HG02870 (cell line): ENCODE data around the gene INSYN2B.
"Not testable (repeated sequence)": the region's sequence is repeated elsewhere in the genome, so short reads cannot be mapped to it uniquely, and the experiment has no call there.

Experiments used
- ATAC-seq: cut with Tn5 transposase; IDR thresholded peaks from one replicate; pipeline ENCODE4 v1.9.1; 2021; ENCODE audit warnings: mild to moderate bottlenecking, moderate library complexity; ENCODE audit not compliant: unreplicated experiment

Gene INSYN2B

DNA sequence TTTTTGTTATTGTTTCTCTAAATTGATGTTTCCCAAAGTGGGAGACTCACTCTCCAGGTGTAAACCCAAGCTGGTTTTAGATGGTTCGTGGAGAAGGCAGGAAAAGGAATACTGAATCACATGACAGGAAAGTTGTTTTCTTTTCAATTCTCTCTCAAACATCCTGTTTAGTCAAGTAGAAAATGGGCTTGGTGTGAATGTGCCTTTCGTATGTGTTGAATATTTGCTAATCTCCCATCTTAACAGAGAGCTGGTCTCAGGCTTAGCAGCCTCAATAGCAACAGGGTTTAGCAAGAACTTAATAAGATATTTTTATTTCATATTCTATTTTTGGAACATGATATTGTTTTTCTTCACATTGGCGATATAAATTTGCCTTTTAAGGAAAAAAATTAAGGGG lies 119.7 kb downstream of the INSYN2B start:
- peak; percentile 62 for ATAC-seq

DNA sequence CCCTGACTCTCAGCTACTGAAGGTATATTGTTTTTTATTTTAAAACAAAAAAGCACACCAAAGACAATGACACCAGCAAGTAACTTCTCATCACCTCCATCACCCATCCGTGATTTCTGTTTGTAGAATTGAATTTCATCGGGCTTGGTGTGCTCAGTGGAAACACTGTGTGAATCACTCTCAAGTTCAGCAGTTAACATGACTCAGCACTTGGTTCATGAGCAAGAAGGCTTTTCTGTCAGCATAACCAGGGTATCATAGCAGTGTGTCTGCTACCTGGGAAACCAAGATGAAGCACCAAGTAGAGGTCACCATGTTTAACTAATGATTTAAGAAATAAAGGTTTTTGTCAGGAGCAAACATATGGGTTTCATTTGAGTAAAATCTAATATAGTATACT lies 123.7 kb downstream of the INSYN2B start:
- no peak for ATAC-seq

DNA sequence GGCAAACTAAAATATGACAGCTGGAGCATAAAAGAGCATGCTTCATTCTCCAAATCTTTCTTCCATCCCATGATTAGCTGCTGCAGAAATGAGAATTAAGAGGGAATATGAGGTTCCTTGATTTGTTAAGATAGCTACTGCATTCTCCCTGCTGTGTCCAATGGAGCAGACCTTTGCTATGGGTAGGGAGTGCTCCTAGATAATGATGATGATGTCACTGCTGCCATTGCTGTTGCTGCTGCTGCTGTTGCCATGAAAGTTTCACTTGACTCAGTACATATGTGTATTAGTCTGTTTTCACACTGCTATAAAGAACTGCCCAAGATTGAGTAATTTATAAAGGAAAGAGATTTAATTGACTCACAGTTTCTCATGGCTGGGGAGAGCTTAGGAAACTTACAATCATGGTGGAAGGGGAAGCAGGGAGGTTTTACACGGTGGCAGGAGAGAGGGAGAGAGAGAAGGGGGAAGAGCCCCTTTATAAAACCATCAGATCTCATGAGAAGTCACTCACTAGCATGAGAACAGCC lies 128.9 kb downstream of the INSYN2B start:
- no peak for ATAC-seq

DNA sequence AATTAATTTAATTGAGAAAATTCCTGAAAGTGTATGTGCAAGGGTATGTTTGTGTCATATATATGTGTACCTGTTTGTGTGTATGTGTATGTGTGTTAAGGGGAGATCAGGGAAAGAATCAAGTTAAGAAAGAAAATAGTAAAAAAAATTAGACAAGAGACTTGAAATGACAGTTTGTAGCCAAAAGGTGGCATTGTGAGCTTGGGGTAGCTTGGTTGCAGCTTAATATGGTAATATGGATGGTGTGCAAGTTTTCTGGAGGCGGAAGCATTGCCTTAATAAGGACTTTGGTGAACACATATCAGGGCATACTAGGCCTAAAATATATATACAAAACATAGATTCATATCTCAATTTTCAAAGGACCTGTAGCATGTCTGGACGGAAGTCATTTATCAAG lies 129.9 kb downstream of the INSYN2B start:
- ATAC-seq = no peak

DNA sequence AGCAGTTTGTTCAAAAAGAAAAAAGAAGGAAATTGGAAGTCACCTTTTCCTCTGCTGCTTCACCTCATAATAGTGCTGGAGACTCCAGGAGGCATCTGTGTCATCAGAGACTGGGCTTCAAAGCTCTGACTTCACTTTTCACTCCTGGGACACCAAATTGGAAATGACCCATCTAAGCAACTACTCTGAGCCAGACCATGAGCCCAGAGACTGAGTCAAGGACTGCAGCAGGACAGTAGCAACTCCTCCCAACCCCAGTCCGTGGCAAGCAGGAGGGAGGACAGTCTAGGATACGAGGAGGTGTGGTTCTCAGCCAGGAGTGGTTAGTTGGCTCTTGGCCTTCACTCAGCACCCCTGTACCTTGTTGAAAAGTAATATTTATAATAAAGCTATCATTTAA lies 131.5 kb downstream of the INSYN2B start:
- ATAC-seq = no peak

DNA sequence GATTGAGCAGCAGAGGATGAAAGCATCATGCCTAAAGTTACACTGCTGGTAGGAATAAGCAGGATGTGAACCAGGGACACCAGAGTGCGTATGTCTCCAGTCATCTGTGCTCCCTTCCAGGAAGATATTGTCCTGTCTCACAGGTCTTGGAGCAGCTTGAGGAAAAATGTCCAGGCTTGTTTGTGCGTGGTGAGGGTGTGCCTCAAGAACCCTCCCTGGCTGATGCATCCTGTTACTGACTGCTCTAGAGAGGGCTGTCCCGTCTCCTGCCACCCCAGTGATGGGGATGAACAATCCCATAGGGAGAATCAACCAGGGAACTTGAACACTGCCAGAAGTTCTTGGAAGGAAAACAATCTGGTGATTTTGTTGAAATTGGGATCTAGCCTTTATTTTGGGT lies 132.0 kb downstream of the INSYN2B start:
- ATAC-seq = no peak

DNA sequence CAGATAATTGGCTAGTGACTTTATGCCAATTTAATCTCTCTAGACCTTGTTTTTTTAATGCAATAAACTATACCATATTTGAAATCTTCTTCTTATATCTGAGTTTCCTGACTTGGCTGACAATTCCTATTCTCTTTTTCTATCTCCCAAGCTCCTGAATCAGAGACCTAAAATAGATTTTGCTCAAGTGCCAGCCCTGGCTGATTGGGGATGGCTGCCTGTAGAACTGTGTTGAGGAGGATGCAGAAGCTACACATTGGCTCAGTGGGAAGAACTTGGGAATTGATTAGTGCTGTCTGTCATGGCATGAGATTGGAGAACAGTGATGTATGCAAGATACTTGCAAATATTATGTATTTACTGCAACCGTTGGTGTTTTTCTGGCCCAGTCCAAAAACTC lies 132.8 kb downstream of the INSYN2B start:
- no peak for ATAC-seq

DNA sequence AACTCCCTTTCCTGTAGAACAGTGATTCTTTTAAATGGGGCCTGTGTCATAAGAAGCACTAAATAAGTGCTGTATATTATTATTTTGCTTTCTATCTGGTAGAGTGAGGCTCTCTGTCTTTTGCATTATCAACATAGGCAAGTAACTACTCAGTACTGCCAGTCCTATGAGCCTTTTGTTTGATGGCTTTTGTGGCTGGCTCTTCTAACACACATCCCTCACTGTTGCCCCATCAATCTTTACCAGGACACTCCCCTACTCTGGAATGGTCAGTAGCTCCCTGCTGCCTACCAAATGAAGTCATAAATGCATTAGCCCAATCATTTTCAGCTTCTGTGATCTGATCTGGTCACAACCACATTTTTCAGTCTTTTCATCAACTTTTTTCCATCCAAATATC lies 137.6 kb downstream of the INSYN2B start:
- ATAC-seq = no peak

DNA sequence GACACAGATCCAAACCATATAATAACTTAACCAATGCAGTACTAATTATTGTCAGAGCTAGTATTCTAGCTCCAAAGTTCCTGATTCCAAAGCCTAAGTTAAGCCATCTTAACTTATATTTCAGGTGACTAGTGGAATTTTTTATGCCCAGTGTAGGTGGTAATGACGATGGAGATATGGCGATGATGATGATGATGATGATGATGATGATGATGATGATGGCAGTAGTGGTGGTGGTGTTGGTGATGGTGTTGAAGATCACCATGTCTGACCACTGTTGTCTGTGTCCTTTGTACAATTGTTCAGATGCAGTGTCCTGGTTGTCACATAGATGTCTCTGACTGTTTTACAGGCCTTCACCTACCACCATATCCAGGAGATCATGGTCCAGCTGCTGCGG lies 139.9 kb downstream of the INSYN2B start:
- no peak for ATAC-seq

DNA sequence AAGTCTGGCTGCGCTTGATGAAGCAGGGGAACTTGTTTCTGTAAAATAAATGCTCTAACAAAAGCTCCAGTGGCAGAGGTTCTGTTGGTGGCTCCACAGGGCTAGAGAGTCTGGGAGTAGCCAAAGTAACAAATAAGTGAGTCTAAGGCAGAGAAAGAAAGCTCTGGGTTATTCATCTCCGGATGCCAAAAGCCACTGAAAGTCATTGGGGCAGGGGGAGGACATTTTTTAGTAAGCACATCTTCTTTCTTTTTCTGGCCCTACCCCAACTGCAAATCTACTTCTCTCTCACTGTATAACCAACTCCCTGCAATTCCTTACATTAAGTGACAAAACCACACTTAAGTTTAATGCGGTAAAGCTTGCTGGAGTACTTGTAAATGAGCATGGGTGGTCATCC lies 141.6 kb downstream of the INSYN2B start:
- ATAC-seq = peak; percentile 92

DNA sequence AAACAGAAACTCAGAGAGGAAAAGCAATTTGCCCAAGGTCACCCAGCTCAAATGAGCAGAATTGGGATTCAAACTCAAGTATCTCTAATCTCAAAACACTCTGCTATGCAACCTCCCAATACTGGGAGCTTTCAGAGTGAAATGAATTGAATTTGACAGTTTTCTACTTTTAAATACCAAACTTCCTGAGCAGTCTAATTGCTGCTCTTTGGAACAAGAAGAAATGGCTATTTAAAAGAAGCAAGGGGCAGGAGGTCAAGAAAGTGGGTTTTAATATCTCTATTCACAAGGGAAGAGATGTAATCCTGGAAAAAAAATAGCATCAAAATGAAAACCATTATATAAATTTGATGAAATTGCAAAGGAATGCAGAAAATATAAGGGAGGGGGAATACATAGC lies 142.6 kb downstream of the INSYN2B start:
- no peak for ATAC-seq

DNA sequence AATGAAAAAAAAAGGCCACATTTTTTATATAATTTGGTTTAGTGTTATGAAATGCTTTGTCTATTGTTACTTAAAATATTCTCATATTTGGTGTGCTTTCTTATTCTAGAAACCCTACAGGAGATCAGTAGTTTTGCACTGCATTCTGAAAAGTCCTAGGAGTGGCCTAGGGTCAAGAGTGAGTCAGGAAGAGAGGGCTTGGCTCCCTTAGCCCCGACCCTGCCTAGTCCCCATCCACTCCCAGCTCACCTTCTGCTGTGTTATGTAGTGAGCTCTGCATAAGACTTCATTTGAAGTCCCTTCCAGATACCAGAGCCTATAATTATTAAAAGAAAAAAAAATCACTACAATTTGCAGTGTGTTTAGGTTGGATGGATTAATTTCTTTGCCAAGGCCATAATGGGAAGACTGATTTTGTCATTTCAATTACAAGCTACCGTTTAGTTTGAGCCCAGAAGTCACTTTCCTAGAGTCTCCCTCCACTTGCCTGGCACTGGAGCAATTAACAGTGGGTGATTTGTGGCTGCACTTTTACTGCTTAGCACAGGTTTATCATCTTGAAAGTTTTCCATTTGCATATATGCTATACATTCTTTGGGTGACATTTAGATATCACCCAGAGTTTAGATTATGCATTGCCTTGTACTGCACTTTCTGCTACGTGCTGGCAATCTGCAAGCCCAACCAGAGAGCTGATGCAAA lies 143.3 kb downstream of the INSYN2B start:
- ATAC-seq = no peak

DNA sequence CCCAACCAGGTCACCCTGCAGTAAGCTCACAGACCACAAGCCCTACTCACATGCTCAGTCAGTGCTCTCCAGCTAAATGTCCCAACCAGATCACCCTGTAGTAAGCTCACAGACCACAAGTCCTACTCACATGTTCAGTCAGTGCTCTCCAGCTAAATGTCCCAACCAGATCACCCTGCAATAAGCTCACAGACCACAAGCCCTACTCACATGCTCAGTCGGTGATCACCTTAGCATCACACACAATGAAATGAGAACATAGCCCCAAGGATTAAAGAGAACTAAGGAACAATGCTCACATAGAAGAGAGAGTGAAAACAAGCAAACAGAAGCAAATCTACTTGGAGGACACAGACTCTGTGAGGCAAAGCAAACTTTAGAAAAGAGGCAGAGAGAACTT lies 145.8 kb downstream of the INSYN2B start:
- not testable (repeated sequence) for ATAC-seq

DNA sequence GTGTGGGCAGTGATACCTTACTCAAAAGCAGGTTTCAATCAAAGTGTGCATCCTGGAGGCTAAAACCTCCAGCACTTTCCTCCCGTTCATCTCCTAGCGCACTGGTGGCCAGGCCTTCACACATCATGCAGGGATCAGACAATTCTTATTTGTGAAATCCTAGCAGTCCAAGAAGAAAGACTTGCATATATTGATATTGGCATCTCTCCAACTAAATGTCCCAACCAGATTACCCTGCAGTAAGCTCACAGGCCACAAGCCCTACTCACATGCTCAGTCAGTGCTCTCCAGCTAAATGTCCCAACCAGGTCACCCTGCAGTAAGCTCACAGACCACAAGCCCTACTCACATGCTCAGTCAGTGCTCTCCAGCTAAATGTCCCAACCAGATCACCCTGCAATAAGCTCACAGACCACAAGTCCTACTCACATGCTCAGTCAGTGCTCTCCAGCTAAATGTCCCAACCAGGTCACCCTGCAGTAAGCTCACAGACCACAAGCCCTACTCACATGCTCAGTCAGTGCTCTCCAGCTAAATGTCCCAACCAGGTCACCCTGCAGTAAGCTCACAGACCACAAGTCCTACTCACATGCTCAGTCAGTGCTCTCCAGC lies 146.5 kb downstream of the INSYN2B start:
- ATAC-seq = not testable (repeated sequence)

DNA sequence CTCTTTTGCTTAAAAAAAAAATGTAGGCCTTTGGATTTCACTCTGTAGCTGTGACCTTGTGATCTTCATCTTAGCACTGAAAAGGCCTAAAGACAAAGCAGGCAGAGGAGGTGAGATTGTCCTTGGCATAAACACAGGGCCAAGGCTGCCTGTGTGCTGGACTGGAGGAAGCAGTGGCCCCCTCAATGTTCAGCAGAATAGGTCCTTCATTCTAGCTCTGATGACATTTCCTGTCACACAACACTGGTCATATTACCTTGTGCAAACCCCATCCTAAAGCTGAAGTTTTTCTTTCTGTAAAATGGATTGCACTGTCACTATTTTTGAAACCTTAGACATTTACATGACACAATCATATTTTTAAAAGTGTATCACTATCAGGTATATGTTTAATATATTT lies 147.4 kb downstream of the INSYN2B start:
- ATAC-seq = no peak

DNA sequence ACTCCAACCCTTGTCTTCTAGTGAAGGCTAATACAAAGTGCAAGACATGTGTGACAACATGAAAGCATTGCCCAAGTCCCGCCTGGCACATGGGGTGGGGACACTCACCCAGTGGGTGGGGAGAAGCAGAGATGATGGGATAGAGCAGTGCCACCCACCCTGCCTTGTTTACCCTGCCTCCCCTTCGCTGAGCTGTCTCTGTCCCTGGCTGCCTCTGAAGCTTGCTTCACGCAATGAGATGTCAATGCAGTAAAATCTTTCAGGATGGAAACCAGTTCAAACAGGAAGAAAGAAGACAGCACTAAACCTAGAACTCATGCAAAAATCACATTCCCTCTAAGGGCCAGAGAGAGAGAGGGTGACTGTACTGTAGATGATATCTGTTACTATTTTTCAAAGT lies 148.0 kb downstream of the INSYN2B start:
- no peak for ATAC-seq

DNA sequence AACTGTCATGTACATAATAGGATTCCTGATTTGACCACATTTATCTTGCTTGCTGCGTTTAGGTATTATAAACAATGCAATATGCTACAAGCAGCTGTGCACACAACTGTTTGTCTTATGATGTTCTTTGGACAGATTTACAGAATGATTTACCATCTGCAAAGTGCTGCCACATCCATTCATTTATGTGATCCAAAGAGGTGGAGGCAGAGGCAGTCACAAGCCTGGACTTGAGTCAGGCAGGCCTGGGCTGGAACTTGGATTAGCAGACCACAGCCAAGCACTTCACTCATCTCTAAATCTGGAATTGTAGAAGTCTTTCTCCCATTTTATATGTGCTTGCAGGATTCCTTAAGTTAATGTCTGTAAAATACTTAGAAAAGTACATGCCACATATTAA lies 149.0 kb downstream of the INSYN2B start:
- ATAC-seq = no peak

DNA sequence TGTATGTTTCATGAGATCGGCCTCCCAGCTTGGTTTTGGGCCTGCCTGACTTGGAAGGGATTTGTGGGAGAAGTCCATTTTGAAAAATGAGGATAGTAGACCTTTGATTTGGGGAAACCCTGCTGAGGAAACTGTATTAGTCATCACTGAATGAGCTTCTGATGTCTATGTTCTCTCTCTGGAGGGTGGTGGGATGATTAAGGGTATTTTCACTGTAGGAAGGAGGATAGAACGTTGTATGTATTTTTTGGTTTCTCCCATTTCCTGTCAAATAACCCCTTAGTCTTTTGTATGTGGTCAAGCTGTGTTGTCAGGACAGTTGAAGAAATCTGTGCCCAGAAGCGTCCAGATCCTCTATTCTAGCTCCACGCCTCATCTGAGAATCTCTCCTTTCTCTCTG lies 151.9 kb downstream of the INSYN2B start:
- peak; percentile 48 for ATAC-seq

DNA sequence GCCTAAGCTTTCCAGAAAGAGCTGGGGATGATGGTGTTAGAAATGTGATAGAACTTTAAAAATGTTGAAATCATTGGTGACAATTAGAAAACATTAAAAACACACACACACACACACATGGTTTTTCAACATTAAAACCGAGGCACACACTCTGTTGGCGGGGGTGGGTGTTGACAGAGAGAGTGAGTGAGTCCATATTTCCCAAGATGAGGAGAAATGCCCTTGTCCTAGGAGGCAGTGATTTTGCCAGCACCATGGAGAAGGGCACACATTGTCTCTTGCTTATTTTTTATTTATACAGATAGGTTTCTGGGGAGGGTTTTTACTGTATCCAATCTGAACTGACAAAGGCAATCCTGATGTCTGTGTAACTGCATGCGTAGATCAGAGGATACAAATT lies 152.5 kb downstream of the INSYN2B start:
- ATAC-seq = no peak

DNA sequence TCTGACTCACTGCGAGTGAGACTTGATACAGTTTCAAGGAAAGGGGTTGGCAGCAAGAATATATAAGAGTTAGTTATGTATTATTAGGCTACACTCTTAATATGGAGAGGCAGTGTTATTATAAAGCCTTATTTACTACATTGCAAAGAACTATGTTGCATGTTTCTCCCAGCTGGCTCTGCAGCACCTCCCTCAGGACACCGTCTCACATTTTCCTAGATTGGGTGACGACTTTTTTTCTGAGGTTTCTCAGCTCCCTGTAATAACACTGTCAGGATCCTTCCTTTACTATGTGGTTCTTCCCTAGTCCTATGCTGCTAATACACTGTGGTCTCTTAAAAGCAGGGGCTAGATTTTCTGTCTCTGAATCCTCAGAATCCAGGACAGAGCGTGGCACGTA lies 153.7 kb downstream of the INSYN2B start:
- no peak for ATAC-seq

DNA sequence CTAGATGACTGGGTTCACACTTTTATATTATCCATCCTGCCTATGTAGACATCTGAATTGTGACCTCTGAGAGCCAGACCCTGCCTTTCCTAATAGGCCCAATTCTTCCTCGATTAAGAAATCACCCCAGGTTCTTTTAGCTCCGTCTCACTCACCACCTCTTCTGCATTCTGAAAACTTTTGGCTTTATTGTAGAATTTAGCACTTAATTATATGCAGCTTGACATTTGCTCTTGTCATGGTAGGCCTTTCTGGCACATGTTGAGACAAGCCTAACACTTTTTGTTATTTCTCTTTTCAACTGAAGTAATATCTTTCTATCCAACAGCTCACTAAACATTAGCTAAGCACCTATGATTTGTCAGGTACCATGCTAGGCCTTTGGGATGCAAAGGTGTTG lies 163.3 kb downstream of the INSYN2B start:
- no peak for ATAC-seq

DNA sequence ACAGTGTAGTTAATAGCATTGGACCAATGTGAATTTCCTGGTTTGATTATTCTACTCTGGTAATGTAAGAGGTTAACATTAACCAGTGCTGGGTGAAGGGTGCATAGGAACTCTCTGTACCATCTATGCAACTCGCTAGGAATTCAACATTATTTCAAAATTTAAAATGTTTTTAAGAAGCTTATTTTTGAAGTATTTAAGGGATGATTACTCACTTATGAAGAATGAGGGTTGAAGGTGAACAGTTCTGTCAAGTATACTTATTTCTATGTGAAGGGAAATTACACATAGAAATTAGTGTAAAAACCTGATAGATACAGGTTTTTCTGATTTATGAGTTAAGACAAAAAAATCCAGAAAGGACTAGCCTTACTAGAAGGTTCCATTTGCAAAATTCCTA lies 165.8 kb downstream of the INSYN2B start:
- no peak for ATAC-seq
